ENCODE data around the gene MORN5. TPM values are rescaled to one million over a fixed set of nuclear protein-coding genes. Genes with fewer than 3 reads are reported as not detected.

Gene MORN5
- total and polyA plus RNA-seq, 4 donors, result not detected

DNA sequence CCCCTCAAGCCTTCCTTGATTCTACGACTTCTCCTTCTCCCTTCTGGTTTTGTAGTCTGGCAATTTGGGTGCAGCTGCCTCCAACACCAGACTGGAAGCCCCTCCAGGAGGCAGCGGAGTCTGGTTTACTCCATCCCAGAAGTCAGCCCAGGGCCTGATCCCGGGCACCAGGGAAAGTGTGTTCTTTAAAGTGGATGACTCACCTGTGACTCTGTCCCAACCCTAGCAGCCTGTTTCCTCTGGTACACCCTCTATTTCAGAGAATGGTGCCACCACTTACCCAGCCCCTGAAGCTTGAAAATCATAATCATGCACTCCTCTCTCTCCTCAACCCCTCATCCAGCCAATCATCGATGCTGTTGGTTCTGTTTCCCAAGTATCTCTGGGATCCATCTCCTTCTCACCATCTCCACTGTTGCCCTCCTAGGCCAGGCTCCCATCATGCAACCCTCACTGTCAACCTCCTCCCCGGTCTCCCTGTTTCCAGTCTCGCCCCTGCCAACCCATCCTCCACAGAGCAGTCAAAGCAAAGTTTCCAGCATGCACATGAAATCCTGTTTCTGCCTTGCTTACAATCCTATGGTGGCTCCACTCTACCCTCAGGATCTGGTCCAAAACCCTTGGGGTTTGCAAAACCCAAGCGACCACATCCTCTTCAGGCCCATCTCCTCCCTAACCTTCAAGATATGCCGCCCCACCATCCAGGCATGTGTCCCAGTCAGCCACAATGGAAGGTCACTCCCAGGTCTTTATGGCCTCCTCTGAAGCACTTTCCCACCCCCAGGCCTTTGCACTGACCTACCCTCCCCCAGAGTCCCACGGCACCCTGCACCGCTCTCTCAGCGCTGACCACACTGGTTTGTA is 58.6 kb downstream of the MORN5 start (continued):
- TF ChIP-seq GABPA (IDR thresholded peaks at IDR 0.05 in 1 of 2, conservative IDR thresholded peaks at IDR 0.05 in 1 of 2) (no peak), YY1 (IDR thresholded peaks at IDR 0.05) (no peak), SP1 (IDR thresholded peaks at IDR 0.05) (no peak), FOXA2 (IDR thresholded peaks at IDR 0.05) (no peak), FOXA1 (IDR thresholded peaks at IDR 0.05) (no peak), EGR1 (IDR thresholded peaks at IDR 0.05; ENCODE audit: low read depth in 2 of 2) (no peak), HNF4A (conservative IDR thresholded peaks at IDR 0.05) (no peak)
- TF ChIP-seq, protein P1, sequence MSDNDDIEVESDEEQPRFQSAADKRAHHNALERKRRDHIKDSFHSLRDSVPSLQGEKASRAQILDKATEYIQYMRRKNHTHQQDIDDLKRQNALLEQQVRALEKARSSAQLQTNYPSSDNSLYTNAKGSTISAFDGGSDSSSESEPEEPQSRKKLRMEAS (IDR thresholded peaks at IDR 0.05), result no peak

DNA sequence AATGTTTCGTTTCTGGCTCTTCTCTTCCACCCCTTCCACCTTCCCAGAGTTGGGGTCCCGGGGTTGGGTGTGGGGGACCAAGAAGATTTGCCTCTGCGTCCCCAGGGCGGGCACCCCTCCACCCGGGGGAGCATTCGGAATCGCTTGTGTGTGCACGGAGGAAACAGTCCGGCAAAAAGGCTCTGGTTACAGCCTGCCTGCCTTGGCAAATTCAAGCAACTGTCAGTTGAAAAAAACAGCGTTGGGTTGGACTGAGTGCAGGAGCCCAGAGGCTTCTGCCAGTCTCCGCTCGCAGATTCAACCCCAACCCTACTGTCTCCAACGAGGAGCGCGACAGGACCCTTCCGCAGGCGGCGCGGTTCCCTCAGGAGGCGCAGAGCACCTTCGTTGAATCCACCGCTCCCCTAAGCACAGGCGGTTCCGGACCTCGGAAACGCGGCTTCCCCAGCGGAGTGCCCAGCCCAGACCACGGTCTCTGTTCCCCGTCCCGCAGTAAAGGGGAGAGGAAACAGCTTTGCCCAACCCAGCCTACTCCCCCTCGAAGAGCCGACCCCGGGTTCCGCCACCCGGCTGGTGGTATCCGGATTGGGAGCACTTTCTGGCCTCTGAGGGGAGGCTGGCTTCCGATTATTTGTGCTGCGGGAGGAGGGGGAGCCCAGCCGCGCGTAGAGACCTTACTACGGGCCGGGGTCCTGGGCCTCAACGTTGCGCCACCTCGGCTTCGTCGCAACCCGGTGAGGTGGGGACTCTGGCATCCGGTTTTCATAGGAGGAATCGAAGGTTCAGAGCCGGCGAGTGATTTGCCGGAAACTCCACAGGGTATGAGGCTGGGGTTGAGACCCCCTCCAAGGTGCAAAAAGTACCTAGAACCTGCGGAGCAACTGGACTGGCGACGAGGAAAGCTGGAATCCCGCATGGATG is 59.5 kb downstream of the MORN5 start:
- H3K9me3 ChIP-seq (ENCODE audit: control insufficient read depth in 4 of 4, low read length in 3 of 4), result peaks cover 0 to 2% (median 0%) of the 10 kb centered on the region in 4 donors
- no peak overlapping the region for H3K27ac ChIP-seq (ENCODE audit: low read depth in 1 of 2, low read length in 2 of 2)
- no peak overlapping the region for H3K9ac ChIP-seq (ENCODE audit: low read depth in 1 of 2, low read length in 2 of 2)
- H3K27me3 ChIP-seq (ENCODE audit: control insufficient read depth in 4 of 4, insufficient read depth in 4 of 4, low read length in 3 of 4), result peaks cover 0 to 37% (median 19%) of the 10 kb centered on the region in 4 donors
- no peaks in the 10 kb centered on the region for H3K36me3 ChIP-seq (ENCODE audit: control insufficient read depth in 4 of 4, insufficient read depth in 3 of 4, low read depth in 1 of 4, low read length in 3 of 4)
- peak overlapping the region in 1 of 3 donors; percentile 7 for H3K4me3 ChIP-seq (ENCODE audit: low read depth in 1 of 3, low read length in 3 of 3)
- 5% methylated on average over 59 of the region's 59 CpGs for WGBS
- no peak for DNase-seq (ENCODE audit: low spot score)
- peaks cover 6 to 15% (median 12%) of the 10 kb centered on the region in 4 donors for H3K4me1 ChIP-seq (ENCODE audit: control insufficient read depth in 4 of 4, insufficient read depth in 4 of 4, low read length in 3 of 4)
- TF ChIP-seq HNF4A (conservative IDR thresholded peaks at IDR 0.05), result no peak
- TF ChIP-seq, protein P2, sequence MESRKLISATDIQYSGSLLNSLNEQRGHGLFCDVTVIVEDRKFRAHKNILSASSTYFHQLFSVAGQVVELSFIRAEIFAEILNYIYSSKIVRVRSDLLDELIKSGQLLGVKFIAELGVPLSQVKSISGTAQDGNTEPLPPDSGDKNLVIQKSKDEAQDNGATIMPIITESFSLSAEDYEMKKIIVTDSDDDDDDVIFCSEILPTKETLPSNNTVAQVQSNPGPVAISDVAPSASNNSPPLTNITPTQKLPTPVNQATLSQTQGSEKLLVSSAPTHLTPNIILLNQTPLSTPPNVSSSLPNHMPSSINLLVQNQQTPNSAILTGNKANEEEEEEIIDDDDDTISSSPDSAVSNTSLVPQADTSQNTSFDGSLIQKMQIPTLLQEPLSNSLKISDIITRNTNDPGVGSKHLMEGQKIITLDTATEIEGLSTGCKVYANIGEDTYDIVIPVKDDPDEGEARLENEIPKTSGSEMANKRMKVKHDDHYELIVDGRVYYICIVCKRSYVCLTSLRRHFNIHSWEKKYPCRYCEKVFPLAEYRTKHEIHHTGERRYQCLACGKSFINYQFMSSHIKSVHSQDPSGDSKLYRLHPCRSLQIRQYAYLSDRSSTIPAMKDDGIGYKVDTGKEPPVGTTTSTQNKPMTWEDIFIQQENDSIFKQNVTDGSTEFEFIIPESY (IDR thresholded peaks at IDR 0.05), result no peak

DNA sequence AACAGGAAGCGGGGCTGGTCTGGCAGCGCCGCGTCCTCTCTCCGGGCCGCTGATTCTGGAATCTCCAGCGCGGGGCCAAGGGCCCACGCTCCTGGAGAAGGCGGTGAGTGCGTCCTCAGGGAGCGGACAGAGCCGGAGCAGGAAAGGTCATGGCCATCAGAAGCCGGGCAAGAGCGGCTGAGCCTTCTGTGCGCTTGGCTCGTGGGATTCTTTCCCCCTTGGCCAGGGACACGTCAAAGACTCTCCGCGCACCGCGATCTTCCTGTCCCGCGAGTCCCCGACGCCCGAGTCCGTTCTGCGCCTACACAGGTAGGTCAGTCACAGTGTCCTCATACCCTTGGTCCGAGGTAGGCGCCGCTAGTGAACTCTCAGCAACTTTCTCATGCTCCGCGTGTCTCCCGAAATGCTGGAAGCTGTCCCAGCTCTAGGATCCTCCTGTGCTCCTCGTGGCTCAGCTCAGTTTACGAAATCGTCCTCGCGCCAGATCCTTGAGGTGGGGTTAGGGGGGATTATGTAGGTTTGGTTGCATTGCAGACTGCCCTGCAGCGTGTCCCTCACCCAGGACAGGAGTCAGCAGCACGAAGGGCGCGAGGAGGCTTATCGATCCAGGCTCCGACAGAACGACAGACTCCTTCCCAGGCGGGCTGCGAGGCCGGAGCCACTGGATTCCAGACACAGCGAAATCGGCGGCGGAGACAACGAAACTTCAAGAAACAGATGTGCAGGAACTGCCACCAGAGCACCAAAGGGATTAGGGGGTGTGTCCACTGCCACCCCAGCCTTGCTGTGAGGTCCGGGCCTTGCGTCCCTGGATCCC is 60.4 kb downstream of the MORN5 start:
- Histone ChIP-seq H3K36me3 (ENCODE audit: control insufficient read depth in 4 of 4, insufficient read depth in 3 of 4, low read depth in 1 of 4, low read length in 3 of 4) (no peaks in the 10 kb centered on the region), H3K9me3 (ENCODE audit: control insufficient read depth in 4 of 4, low read length in 3 of 4) (peaks cover 0 to 2% (median 0%) of the 10 kb centered on the region in 4 donors), H3K9ac (ENCODE audit: low read depth in 1 of 2, low read length in 2 of 2) (no peak overlapping the region), H3K4me1 (ENCODE audit: control insufficient read depth in 4 of 4, insufficient read depth in 4 of 4, low read length in 3 of 4) (peaks cover 6 to 15% (median 10%) of the 10 kb centered on the region in 4 donors), H3K4me3 (ENCODE audit: low read depth in 1 of 3, low read length in 3 of 3) (peak overlapping the region in 1 of 3 donors; percentile 7), H3K27me3 (ENCODE audit: control insufficient read depth in 4 of 4, insufficient read depth in 4 of 4, low read length in 3 of 4) (peaks cover 0 to 36% (median 18%) of the 10 kb centered on the region in 4 donors), H3K27ac (ENCODE audit: low read depth in 1 of 2, low read length in 2 of 2) (no peak overlapping the region)
- no peak for DNase-seq (ENCODE audit: low spot score)
- WGBS, result 16% methylated on average over 57 of the region's 57 CpGs
- TF ChIP-seq GABPA (IDR thresholded peaks at IDR 0.05 in 1 of 2, conservative IDR thresholded peaks at IDR 0.05 in 1 of 2) (no peak), SP1 (IDR thresholded peaks at IDR 0.05) (no peak), EGR1 (IDR thresholded peaks at IDR 0.05; ENCODE audit: low read depth in 2 of 2) (no peak), YY1 (IDR thresholded peaks at IDR 0.05) (no peak), RXRA (IDR thresholded peaks at IDR 0.05) (no peak), FOXA2 (IDR thresholded peaks at IDR 0.05) (no peak), HNF4A (conservative IDR thresholded peaks at IDR 0.05) (no peak), JUND (IDR thresholded peaks at IDR 0.05) (no peak), NR2F2 (IDR thresholded peaks at IDR 0.05) (no peak), HNF4G (IDR thresholded peaks at IDR 0.05) (no peak), RAD21 (IDR thresholded peaks at IDR 0.05) (no peak), TAF1 (conservative IDR thresholded peaks at IDR 0.05) (no peak)
- TF ChIP-seq, protein P3, sequence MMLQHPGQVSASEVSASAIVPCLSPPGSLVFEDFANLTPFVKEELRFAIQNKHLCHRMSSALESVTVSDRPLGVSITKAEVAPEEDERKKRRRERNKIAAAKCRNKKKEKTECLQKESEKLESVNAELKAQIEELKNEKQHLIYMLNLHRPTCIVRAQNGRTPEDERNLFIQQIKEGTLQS (IDR thresholded peaks at IDR 0.05), result no peak
- TF ChIP-seq, protein P4, sequence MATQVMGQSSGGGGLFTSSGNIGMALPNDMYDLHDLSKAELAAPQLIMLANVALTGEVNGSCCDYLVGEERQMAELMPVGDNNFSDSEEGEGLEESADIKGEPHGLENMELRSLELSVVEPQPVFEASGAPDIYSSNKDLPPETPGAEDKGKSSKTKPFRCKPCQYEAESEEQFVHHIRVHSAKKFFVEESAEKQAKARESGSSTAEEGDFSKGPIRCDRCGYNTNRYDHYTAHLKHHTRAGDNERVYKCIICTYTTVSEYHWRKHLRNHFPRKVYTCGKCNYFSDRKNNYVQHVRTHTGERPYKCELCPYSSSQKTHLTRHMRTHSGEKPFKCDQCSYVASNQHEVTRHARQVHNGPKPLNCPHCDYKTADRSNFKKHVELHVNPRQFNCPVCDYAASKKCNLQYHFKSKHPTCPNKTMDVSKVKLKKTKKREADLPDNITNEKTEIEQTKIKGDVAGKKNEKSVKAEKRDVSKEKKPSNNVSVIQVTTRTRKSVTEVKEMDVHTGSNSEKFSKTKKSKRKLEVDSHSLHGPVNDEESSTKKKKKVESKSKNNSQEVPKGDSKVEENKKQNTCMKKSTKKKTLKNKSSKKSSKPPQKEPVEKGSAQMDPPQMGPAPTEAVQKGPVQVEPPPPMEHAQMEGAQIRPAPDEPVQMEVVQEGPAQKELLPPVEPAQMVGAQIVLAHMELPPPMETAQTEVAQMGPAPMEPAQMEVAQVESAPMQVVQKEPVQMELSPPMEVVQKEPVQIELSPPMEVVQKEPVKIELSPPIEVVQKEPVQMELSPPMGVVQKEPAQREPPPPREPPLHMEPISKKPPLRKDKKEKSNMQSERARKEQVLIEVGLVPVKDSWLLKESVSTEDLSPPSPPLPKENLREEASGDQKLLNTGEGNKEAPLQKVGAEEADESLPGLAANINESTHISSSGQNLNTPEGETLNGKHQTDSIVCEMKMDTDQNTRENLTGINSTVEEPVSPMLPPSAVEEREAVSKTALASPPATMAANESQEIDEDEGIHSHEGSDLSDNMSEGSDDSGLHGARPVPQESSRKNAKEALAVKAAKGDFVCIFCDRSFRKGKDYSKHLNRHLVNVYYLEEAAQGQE (IDR thresholded peaks at IDR 0.05), result no peak
- TF ChIP-seq, protein P5, sequence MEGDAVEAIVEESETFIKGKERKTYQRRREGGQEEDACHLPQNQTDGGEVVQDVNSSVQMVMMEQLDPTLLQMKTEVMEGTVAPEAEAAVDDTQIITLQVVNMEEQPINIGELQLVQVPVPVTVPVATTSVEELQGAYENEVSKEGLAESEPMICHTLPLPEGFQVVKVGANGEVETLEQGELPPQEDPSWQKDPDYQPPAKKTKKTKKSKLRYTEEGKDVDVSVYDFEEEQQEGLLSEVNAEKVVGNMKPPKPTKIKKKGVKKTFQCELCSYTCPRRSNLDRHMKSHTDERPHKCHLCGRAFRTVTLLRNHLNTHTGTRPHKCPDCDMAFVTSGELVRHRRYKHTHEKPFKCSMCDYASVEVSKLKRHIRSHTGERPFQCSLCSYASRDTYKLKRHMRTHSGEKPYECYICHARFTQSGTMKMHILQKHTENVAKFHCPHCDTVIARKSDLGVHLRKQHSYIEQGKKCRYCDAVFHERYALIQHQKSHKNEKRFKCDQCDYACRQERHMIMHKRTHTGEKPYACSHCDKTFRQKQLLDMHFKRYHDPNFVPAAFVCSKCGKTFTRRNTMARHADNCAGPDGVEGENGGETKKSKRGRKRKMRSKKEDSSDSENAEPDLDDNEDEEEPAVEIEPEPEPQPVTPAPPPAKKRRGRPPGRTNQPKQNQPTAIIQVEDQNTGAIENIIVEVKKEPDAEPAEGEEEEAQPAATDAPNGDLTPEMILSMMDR (IDR thresholded peaks at IDR 0.05; ENCODE audit: low read depth, low read length, missing input control), result no peak

Measured in liver (tissue), 9 donors.